Keratinocyte (primary cell): ENCODE measurements around the gene NOD1.

ENCODE experiments used
- CTCF ChIP-seq, 3 experiments: IDR thresholded peaks in 1 of 3; conservative IDR thresholded peaks in 1 of 3; optimal IDR thresholded peaks in 1 of 3; 2 replicates in 2 of 3; 3 replicates in 1 of 3; pipeline versions ENCODE3 to v1.5.1; 2011; ENCODE audit warnings: low read length in 3 of 3, mild to moderate bottlenecking in 3 of 3, moderate library complexity in 2 of 3, control low read depth in 1 of 3, inconsistent platforms in 1 of 3; ENCODE audit not compliant: insufficient read depth in 2 of 3; ENCODE audit errors: extremely low read depth in 1 of 3
- EZH2 ChIP-seq: IDR thresholded peaks from one replicate; pipeline ENCODE4 v1.6.1; 2012; ENCODE audit warnings: inconsistent platforms, mild to moderate bottlenecking, low read length, moderate library complexity

GRCh38 chr7:30445770-30446169 is 32.8 kb downstream of the NOD1 start:
- TF ChIP-seq CTCF (optimal IDR thresholded peaks at IDR 0.05 in 1 of 3, IDR thresholded peaks at IDR 0.05 in 1 of 3, conservative IDR thresholded peaks at IDR 0.05 in 1 of 3; ENCODE audit: extremely low read depth in 1 of 3, insufficient read depth in 2 of 3, low read length in 3 of 3) (no peak), EZH2 (no peak)
